ENCODE data around the gene KMT2C. TPM values are rescaled to one million over a fixed set of nuclear protein-coding genes. Genes with fewer than 3 reads are reported as not detected.

Gene KMT2C
- total and polyA plus RNA-seq, 2 experiments from 2014 or later: 7.2 to 14.2 TPM

DNA sequence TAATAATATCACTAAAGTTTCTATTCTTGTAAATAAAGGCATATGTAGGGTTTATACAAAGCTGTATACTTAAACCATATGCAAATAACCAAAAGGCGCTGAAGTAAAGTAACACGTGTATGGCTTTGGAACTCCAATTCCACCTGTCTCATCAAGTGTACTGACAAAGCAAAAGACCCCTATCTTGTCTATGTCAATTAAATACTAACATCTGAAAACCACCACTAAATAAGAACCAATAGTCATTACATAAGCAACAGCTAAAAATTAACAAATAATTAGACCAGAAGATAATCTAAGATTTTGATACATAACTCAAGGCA is 93.9 kb downstream of the KMT2C start:
- no peak overlapping the region for H3K9ac ChIP-seq
- 82 to 87% methylated on average over 2 of the region's 2 CpGs for WGBS, 2 experiments (ENCODE audit: low coverage in 1 of 2, low lambda C conversion rate in 2 of 2, missing lambda C conversion rate in 2 of 2)
- no peaks in the 10 kb centered on the region for H3K9me2 ChIP-seq (ENCODE audit: insufficient read depth)
- H3K36me3 ChIP-seq (ENCODE audit: low read depth): no peaks in the 10 kb centered on the region
- peaks cover 8% of the 10 kb centered on the region; the same call in 1 of the 2 replicates for H3K4me1 ChIP-seq (ENCODE audit: insufficient read depth)
- no peaks in the 10 kb centered on the region for H3K27me3 ChIP-seq (replicated peaks; ENCODE audit: insufficient read depth)
- peaks cover 14% of the 10 kb centered on the region for H4K20me1 ChIP-seq (ENCODE audit: insufficient read depth)
- no peak overlapping the region for H3K4me2 ChIP-seq (ENCODE audit: unreplicated experiment)
- in situ Hi-C loops (cut with MboI): loop anchor here (25.0 kb wide), 1 partner anchor 470 kb away; no protein-coding TSS in a partner anchor
- peaks cover 100% of the 10 kb centered on the region for H3K79me2 ChIP-seq (ENCODE audit: insufficient read depth)
- no peak overlapping the region for H3K4me3 ChIP-seq
- H3F3A ChIP-seq (ENCODE audit: insufficient read depth): no peaks in the 10 kb centered on the region
- H3K27ac ChIP-seq: no peak overlapping the region
- no peak for DNase-seq
- no peaks in the 10 kb centered on the region for H3K9me3 ChIP-seq (ENCODE audit: low read depth)
- no peak overlapping the region for H2AFZ ChIP-seq
- TF ChIP-seq EZH2 (IDR thresholded peaks at IDR 0.05; ENCODE audit: insufficient read depth, poor library complexity, severe bottlenecking) (no peak), EZH2phosphoT487 (IDR thresholded peaks at IDR 0.05; ENCODE audit: insufficient read depth, low read depth) (no peak)

DNA sequence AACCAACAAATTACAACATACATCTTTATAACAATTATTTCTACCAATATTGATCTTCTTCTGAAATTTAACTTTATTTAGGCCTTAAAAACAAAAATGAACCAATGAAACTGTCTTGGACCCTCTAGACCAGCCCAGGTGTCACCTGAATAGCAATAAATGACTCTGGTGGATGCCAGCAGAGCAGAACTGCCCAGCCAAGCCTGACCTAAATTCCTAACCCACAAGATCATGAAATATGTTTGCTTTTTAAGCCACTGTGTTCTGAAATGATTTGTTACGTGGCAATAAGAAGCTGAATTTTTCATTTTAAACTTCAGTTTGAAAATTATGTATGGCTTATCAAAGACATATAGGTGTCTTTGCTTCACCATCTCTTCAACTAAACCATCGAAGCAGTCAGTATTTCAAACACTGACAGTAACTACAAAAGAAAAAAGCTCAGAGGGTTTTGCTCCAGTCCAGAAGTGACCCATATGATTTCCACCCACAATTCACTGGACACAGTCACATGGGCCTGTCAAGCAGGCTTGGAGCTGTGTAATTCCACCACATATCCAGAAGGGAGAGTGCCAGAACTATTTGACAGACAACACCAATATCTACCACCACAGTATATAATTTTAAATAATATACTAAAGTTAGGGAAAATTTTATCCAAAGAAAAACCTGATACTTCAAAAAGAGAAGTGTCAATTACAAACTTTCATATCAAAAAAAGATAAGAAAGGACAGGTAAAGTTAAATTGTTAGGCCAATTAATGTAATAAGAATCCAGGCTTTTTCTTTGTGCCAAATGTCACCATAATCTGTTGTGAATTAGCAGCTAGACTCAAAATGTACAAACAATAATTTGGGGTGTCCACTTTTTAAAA is 94.5 kb downstream of the KMT2C start:
- H3K27me3 ChIP-seq (replicated peaks; ENCODE audit: insufficient read depth): no peaks in the 10 kb centered on the region
- no peaks in the 10 kb centered on the region for H3K36me3 ChIP-seq (ENCODE audit: low read depth)
- H3K4me3 ChIP-seq: no peak overlapping the region
- H3K4me1 ChIP-seq (ENCODE audit: insufficient read depth): peaks cover 12% of the 10 kb centered on the region; the same call in 1 of the 2 replicates
- no peaks in the 10 kb centered on the region for H3K9me2 ChIP-seq (ENCODE audit: insufficient read depth)
- no peak overlapping the region for H3K27ac ChIP-seq
- peak; percentile 81 for DNase-seq
- TF ChIP-seq EZH2 (IDR thresholded peaks at IDR 0.05; ENCODE audit: insufficient read depth, poor library complexity, severe bottlenecking): no peak
- no peak for TF ChIP-seq EZH2phosphoT487 (IDR thresholded peaks at IDR 0.05; ENCODE audit: insufficient read depth, low read depth)
- H4K20me1 ChIP-seq (ENCODE audit: insufficient read depth): peaks cover 17% of the 10 kb centered on the region
- no peak overlapping the region for H2AFZ ChIP-seq
- no peak overlapping the region for H3K4me2 ChIP-seq (ENCODE audit: unreplicated experiment)
- peak overlapping the region; percentile 13; the same call in 1 of the 2 replicates for H3K9ac ChIP-seq
- no peaks in the 10 kb centered on the region for H3F3A ChIP-seq (ENCODE audit: insufficient read depth)
- in situ Hi-C loops (cut with MboI): loop anchor here (25.0 kb wide), 1 partner anchor 471 kb away; no protein-coding TSS in a partner anchor
- peaks cover 100% of the 10 kb centered on the region for H3K79me2 ChIP-seq (ENCODE audit: insufficient read depth)
- no peaks in the 10 kb centered on the region for H3K9me3 ChIP-seq (ENCODE audit: low read depth)
- WGBS, 2 experiments (ENCODE audit: low coverage in 1 of 2, low lambda C conversion rate in 2 of 2, missing lambda C conversion rate in 2 of 2): 65% methylated on average over 2 of the region's 2 CpGs

DNA sequence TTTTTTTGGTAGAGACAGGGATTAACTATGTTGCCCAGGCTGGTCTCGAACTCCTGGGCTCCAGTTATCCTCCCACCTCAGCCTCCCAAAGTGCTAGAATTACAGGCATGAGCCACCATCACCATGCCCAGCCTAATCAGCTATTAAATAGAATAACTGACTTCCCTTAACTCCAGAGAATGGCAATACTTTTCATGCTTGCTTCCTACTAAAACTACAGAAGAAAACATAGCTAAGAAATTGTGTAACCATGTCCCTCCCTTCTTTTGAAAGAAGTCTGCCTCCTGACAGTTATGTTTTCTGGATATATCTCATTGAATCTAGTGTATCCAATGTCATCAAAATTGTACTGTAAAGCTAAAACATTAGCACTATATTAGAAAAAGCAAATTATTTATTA is 95.6 kb downstream of the KMT2C start:
- DNase-seq: no peak
- no peaks in the 10 kb centered on the region for H3F3A ChIP-seq (ENCODE audit: insufficient read depth)
- TF ChIP-seq EZH2 (IDR thresholded peaks at IDR 0.05; ENCODE audit: insufficient read depth, poor library complexity, severe bottlenecking): no peak
- TF ChIP-seq EZH2phosphoT487 (IDR thresholded peaks at IDR 0.05; ENCODE audit: insufficient read depth, low read depth): no peak
- H3K9ac ChIP-seq: no peak overlapping the region; the same call in 1 of the 2 replicates
- H3K79me2 ChIP-seq (ENCODE audit: insufficient read depth): peaks cover 100% of the 10 kb centered on the region
- H2AFZ ChIP-seq: no peak overlapping the region
- no peaks in the 10 kb centered on the region for H3K27me3 ChIP-seq (replicated peaks; ENCODE audit: insufficient read depth)
- H3K4me2 ChIP-seq (ENCODE audit: unreplicated experiment): no peak overlapping the region
- no peak overlapping the region for H3K27ac ChIP-seq
- no peaks in the 10 kb centered on the region for H3K9me2 ChIP-seq (ENCODE audit: insufficient read depth)
- 50 to 67% methylated on average over 1 of the region's 1 CpG for WGBS, 2 experiments (ENCODE audit: low coverage in 1 of 2, low lambda C conversion rate in 2 of 2, missing lambda C conversion rate in 2 of 2)
- no peak overlapping the region for H3K4me3 ChIP-seq
- no peaks in the 10 kb centered on the region for H3K36me3 ChIP-seq (ENCODE audit: low read depth)
- in situ Hi-C loops (cut with MboI): loop anchor here (25.0 kb wide), 1 partner anchor 472 kb away; no protein-coding TSS in a partner anchor
- no peaks in the 10 kb centered on the region for H3K9me3 ChIP-seq (ENCODE audit: low read depth)
- peaks cover 12% of the 10 kb centered on the region; the same call in 1 of the 2 replicates for H3K4me1 ChIP-seq (ENCODE audit: insufficient read depth)
- peaks cover 20% of the 10 kb centered on the region for H4K20me1 ChIP-seq (ENCODE audit: insufficient read depth)

DNA sequence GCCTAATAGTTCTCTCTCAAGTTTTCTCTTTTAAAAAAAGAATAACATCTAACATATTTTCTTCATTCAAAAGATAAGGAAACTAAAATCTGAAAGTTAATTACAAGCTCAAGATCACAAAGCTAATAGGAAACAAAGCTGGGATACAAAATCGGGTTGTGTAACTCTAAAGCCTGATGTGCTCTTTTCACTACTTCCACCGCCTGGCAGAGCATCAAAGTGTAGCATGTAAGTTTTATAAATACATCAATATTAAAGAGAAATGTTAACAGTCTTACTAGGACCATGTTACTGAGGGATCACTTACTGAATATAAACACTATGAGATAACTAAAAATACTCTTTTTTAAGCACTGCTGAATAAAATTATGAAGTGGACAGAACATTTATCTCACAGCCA is 97.2 kb downstream of the KMT2C start:
- Histone ChIP-seq H3K27me3 (replicated peaks; ENCODE audit: insufficient read depth) (no peaks in the 10 kb centered on the region), H3K27ac (no peak overlapping the region), H3F3A (ENCODE audit: insufficient read depth) (no peaks in the 10 kb centered on the region), H3K36me3 (ENCODE audit: low read depth) (no peaks in the 10 kb centered on the region), H3K9ac (no peak overlapping the region), H2AFZ (no peak overlapping the region), H3K4me1 (ENCODE audit: insufficient read depth) (peaks cover 12% of the 10 kb centered on the region; the same call in 1 of the 2 replicates), H3K4me3 (no peak overlapping the region), H3K4me2 (ENCODE audit: unreplicated experiment) (no peak overlapping the region), H3K9me2 (ENCODE audit: insufficient read depth) (no peaks in the 10 kb centered on the region), H3K9me3 (ENCODE audit: low read depth) (no peaks in the 10 kb centered on the region), H3K79me2 (ENCODE audit: insufficient read depth) (peaks cover 100% of the 10 kb centered on the region), H4K20me1 (ENCODE audit: insufficient read depth) (peaks cover 20% of the 10 kb centered on the region)
- no peak for DNase-seq
- 48 to 50% methylated on average over 2 of the region's 2 CpGs for WGBS, 2 experiments (ENCODE audit: low coverage in 1 of 2, low lambda C conversion rate in 2 of 2, missing lambda C conversion rate in 2 of 2)
- in situ Hi-C loops (cut with MboI): loop anchor here (10.0 to 25.0 kb wide), 2 partner anchors 366 to 474 kb away; no protein-coding TSS in a partner anchor
- TF ChIP-seq EZH2phosphoT487 (IDR thresholded peaks at IDR 0.05; ENCODE audit: insufficient read depth, low read depth) (no peak), EZH2 (IDR thresholded peaks at IDR 0.05; ENCODE audit: insufficient read depth, poor library complexity, severe bottlenecking) (no peak)
